Fibroblast of mammary gland (primary cell): ENCODE measurements around the gene ICAM3.

ENCODE experiments used
- DNase-seq: peaks from one replicate; pipeline ENCODE4 v3.0.0-alpha.2; 2010; ENCODE audit warnings: low read depth
- H3K4me3 ChIP-seq: 2 replicates; pipeline ENCODE4 v1.5.1; 2011; ENCODE audit warnings: low read depth, mild to moderate bottlenecking, low read length, moderate library complexity; ENCODE audit not compliant: control insufficient read depth
- TF ChIP-seq, protein P1 (sequence below): conservative IDR thresholded peaks from 2 replicates; pipeline ENCODE4 v1.5.1; 2011; ENCODE audit warnings: low read depth, low read length, inconsistent platforms; ENCODE audit not compliant: control insufficient read depth, insufficient read depth

Gene ICAM3

DNA sequence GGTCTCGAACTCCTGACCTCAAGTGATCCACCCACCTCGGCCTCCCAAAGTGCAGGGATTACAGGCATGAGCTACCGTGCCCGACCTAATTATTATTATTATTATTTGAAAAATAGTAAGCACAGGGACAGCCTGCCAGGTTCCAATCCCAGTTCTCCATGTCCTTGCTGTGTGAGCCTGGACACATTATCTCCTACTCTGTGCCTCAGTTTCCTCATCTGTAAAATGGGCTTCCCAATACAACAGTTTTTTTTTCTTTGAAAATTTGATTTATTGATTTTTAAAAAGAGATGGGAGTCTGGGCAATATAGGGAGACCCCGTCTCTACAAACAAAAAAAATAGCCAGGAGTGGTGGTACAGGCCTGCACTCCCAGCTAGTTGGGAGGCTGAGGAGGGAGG lies 33.1 kb downstream of the ICAM3 start:
- no peak for DNase-seq
- TF ChIP-seq, protein P1, sequence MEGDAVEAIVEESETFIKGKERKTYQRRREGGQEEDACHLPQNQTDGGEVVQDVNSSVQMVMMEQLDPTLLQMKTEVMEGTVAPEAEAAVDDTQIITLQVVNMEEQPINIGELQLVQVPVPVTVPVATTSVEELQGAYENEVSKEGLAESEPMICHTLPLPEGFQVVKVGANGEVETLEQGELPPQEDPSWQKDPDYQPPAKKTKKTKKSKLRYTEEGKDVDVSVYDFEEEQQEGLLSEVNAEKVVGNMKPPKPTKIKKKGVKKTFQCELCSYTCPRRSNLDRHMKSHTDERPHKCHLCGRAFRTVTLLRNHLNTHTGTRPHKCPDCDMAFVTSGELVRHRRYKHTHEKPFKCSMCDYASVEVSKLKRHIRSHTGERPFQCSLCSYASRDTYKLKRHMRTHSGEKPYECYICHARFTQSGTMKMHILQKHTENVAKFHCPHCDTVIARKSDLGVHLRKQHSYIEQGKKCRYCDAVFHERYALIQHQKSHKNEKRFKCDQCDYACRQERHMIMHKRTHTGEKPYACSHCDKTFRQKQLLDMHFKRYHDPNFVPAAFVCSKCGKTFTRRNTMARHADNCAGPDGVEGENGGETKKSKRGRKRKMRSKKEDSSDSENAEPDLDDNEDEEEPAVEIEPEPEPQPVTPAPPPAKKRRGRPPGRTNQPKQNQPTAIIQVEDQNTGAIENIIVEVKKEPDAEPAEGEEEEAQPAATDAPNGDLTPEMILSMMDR = no peak
- no peak overlapping the region for H3K4me3 ChIP-seq

GRCh38 chr19:10305139-10305806 lies 34.2 kb downstream of the ICAM3 start:
- peak; percentile 60 for DNase-seq
- no peak overlapping the region for H3K4me3 ChIP-seq
- TF ChIP-seq, protein P1 = no peak

DNA sequence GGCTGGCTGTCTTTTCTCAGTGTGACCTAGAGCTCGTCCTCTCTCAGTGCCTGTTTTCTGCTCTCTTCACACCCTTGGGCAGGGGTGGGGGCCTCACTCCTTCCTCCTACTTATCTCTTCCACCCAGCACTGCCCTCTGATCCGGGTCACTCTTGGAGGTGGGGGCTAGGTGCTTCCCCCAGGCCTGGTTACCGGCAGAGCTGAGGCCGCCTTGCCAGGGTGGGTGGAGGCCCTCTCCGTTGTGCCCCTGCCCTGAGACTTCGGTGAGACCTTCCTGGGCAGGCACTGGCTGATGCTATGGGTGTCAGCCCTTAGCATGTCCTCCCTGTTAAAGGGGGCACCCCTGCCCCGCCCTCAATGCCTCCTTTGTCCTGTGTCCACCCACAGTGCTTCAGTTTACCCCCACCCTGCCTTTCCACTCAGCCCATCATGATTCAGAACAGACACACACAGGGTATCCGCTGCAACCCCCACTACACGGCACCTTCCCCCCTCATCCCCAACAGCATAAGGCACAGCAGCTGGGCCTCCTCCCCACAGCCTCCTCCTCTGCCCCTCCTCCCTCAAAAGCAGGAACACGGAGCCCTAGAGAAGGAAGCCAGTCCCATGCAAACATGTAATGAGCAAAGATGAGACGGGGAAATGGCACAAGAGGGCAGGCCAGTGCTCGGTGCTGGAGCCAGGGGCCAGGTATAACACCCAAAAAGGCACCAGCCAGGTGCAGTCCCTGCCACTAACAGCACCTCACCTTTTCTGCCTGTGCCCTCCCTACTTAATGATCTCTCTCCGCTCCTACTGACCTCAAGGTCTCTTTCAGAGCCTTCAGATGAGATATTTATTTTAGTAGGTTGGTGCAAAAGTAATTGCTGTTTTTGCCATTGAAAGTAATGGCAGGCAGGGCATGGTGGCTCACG lies 39.6 kb downstream of the ICAM3 start:
- no peak for DNase-seq
- TF ChIP-seq, protein P1 = no peak
- no peak overlapping the region for H3K4me3 ChIP-seq

- H3K4me3 ChIP-seq = no peak overlapping the region
- TF ChIP-seq, protein P1 = no peak
- no peak for DNase-seq
These were observed 43.4 kb downstream of the ICAM3 start for GRCh38 chr19:10295847-10296591.

DNA sequence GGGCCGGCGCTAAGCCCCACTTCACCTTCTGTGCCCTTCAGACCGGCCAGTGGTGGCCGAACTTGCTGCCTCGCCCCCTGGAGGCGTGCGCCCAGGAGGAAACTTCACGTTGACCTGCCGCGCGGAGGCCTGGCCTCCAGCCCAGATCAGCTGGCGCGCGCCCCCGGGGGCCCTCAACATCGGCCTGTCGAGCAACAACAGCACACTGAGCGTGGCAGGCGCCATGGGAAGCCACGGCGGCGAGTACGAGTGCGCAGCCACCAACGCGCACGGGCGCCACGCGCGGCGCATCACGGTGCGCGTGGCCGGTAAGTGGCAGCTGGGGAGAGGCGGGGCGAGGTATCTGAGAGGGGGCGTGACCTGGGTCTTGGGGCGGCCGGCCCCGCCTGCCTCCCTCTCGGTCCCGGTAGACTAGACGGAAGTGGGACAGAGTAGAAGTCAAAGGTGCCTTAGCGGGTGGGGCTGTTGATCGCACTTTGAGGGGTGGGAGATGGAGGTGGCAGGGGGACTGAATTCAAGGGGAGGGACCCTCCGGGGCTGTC lies 44.0 kb downstream of the ICAM3 start:
- no peak overlapping the region for H3K4me3 ChIP-seq

DNA sequence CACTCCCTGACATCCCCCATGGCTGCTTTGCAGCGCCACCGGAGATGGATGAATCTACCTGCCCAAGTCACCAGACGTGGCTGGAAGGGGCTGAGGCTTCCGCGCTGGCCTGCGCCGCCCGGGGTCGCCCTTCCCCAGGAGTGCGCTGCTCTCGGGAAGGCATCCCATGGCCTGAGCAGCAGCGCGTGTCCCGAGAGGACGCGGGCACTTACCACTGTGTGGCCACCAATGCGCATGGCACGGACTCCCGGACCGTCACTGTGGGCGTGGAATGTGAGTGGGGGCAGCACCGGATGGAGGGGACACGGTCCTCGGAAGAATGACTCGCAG lies 45.1 kb downstream of the ICAM3 start:
- TF ChIP-seq, protein P1 = no peak
- no peak for DNase-seq
- H3K4me3 ChIP-seq = no peak overlapping the region

More for the DNA sequence above, 44.0 kb downstream of the ICAM3 start:
- DNase-seq = no peak
- TF ChIP-seq, protein P1 = no peak
